Limb (tissue), 2 donors: ENCODE measurements around the gene LCTL.
A peak's percentile ranks its signal among the peaks of the same experiment; 100 is the strongest.
"Not testable (repeated sequence)": the region's sequence is repeated elsewhere in the genome, so short reads cannot be mapped to it uniquely, and the experiment has no call there.

Experiments
- DNase-seq, 2 donors: peaks; one replicate each; pipeline ENCODE4 v3.0.0-alpha.2; 2016; ENCODE audit errors: extremely low spot score in 2 of 2

The LCTL gene

DNA sequence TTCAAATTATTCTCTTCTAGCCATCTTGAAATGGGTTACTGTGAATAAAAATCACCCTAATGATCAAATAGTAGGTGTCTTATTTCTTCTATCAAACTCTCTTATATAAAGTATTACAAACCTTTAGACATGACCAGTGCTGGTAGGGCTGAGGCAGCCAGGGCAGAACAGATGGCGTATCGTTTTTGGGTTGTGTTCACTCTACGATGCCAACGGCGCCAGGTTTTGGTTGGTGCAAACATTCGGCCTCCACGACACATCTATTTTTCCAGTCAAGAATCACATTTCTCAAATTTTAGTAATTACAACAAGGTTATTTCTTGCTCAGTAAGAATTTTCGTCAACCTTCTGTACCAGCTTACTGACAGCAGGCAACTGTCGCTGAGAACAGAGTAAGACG lies 63.3 kb downstream of the LCTL start:
- no peak for DNase-seq

- DNase-seq = not testable (repeated sequence)
Measured at GRCh38 chr15:66500346-66500745, 65.5 kb downstream of the LCTL start.

DNA sequence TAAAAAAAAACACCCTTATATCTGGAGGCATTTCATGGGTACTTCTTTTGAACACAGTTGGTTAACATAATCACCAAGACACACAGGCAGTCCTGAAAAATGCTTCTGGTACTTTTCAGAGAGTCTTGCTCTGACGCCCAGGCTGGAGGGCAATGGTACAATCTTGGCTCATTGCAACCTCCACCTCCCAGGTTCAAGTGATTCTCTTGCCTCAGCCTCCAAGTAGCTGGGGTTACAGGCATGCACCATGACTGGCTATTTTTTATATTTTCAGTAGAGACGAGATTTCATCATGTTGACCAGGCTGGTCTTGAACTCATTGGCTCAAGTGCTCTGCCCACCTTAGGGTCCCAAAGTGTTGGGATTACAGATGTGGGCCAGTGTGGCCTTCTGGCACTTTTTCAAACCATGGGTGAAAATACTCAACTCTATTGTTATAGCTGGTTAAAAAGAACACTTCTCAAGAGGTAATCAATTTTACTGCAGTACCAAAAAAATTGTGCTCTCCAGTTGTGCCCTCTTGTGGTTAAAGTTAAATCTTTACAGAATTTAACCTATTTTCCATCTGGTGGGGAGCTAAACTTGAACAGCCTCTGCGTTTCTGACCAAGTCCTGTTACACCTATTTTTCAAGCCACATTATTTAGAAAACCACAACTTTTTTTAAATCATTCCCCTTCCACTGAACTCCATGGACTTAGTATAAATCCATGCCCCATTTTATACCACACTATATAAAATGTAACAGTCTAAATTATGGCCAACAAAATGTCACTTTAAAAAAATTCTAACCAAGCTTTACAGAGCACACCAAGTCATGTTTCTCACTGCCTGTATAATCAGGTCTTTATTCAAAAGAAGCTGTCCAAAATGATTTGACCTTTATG lies 67.1 kb downstream of the LCTL start:
- DNase-seq = peak in 1 of 2 donors; percentile 20
